ENCODE results near the gene P4HB. TPM values are rescaled to one million over a fixed set of nuclear protein-coding genes. Genes with fewer than 3 reads are reported as not detected.

The P4HB gene
- total RNA-seq, 8 experiments from 2014 or later: 116 to 461 (median 257) TPM

DNA sequence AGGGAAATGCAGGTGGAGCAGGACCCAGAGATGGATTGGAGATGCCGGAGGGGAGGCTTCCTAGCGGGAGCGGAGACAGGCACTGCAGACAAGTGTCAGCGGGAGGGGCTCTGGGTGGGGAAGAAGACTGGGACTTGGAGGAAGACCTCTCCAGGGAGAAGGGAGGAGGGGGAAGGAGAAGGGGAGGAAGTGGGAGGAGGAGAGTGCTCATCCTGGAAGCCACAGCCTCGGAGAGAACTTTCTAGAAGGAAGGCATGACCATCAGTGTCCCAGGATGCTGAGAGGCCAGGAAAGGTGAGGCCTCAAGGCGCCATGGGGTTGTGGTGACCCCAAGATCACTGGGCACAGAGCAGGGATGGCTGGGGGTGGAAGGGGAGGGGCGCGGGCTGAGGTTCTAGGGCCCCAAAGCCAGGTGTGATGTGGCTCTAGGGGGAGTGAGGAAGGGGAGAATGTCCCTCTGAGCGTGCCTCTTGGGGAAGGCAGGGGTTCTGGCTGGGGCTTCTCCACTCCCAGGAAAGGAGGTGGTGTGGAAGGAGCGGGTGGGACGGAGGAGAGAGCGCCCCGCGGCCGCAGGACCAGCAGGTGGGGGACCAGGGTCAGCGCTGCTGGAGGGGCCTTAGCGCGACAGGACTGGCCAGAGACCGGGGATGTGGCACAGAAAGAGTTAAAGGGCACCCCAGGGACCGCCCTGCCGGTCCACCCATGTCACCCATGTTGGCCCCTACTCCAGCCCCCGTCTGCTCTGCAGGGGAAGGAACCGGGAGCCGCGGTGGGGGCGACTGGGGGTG is 57.3 kb downstream of the P4HB start:
- H3K4me3 ChIP-seq: no peak overlapping the region
- WGBS, 10 experiments: 0% methylated on average over 3 of the region's 26 CpGs; no CpG with 5 or more reads in 9 of the 10 experiments
- in situ Hi-C loops (cut with MboI; ENCODE audit: low pct_unique_long_range_greater_than_20kb in 2 of 9, low sequenced_read_pairs in 9 of 9, unreplicated experiment in 9 of 9): no loop called here
- ATAC-seq (replicated peaks in 6 of 8): no peak
- no peak overlapping the region for H3K27ac ChIP-seq
- H3K4me1 ChIP-seq (replicated peaks in 1 of 2): peaks cover 5 to 11% of the 10 kb centered on the region in 2 donors

DNA sequence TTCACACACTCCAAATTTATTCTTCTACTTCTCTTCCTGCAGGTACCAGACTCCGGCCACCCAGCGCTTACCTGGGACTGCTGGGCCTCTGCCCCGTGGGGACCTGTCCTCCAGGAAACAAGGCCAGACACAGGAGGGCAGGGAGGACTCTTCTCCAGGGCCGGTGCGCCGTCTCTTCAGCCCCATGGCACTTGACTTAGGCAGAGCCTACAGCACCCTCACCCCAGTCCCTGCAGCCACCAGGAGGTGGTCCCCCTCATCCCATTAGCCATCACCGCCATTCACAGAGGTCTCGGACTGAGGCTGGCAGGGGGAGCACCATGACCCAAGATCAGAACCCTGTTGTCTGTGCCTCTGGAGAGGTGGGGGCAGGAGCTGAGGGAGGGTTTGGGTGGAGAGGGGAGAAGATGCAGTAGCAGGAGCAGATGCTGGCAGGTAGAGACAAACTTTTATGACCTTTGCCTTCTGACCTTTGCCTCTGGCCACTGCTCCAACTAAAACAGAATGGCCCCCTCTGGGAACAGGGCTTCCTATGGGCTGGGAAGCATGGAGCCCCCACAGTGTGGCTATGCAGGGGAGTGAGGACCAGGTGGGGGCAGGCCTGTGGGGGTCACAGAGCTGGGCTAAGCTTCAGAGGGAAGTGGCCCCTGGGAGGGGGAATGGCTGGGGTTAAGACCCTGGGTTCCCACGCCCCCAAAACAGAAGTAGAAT is 58.1 kb downstream of the P4HB start:
- H3K4me1 ChIP-seq (replicated peaks in 1 of 2): peaks cover 5 to 11% of the 10 kb centered on the region in 2 donors
- ATAC-seq (replicated peaks in 6 of 8): no peak

DNA sequence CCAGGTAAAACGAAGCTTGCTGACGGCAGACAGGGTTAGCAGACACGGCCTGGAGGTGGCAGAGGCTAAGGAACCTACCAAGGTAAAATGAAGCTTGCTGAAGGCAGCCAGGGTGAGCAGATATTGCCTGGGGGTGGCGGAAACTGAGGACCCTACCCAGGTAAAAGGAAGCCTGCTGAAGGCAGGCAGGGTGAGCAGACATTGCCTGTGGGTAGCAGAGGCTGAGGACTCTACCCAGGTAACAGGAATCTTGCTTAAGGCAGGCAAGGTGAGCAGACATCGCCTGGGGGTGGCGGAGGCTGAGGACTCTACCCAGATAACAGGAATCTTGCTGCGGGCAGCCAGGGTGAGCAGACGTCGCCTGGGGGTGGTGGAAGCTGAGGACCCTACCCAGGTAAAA is 59.0 kb downstream of the P4HB start:
- no peak overlapping the region for H3K27ac ChIP-seq
- ATAC-seq (replicated peaks in 6 of 8): no peak
- peaks cover 3 to 11% of the 10 kb centered on the region in 2 donors for H3K4me1 ChIP-seq (replicated peaks in 1 of 2)
- no peak overlapping the region for H3K4me3 ChIP-seq
- in situ Hi-C loops (cut with MboI; ENCODE audit: low pct_unique_long_range_greater_than_20kb in 2 of 9, low sequenced_read_pairs in 9 of 9, unreplicated experiment in 9 of 9): no loop called here
- WGBS, 10 experiments: 23 to 93% (median 86%) methylated on average over 1 to 4 of the region's 9 CpGs; no CpG with 5 or more reads in 3 of the 10 experiments

More for the DNA sequence above, 58.1 kb downstream of the P4HB start:
- in situ Hi-C loops (cut with MboI; ENCODE audit: low pct_unique_long_range_greater_than_20kb in 2 of 9, low sequenced_read_pairs in 9 of 9, unreplicated experiment in 9 of 9): no loop called here
- no peak overlapping the region for H3K4me3 ChIP-seq
- WGBS, 10 experiments: 69 to 80% methylated on average over 6 to 8 of the region's 9 CpGs; no CpG with 5 or more reads in 8 of the 10 experiments
- H3K27ac ChIP-seq: no peak overlapping the region

GRCh38 chr17:81794509-81794908 is 65.8 kb downstream of the P4HB start:
- in situ Hi-C loops (cut with MboI; ENCODE audit: low pct_unique_long_range_greater_than_20kb in 2 of 9, low sequenced_read_pairs in 9 of 9, unreplicated experiment in 9 of 9): no loop called here
- WGBS, 10 experiments: 0 to 80% (median 18%) methylated on average over 1 to 7 of the region's 8 CpGs; no CpG with 5 or more reads in 4 of the 10 experiments
- ATAC-seq (replicated peaks in 6 of 8): peak; percentile 70 to 100 (median 90)

DNA sequence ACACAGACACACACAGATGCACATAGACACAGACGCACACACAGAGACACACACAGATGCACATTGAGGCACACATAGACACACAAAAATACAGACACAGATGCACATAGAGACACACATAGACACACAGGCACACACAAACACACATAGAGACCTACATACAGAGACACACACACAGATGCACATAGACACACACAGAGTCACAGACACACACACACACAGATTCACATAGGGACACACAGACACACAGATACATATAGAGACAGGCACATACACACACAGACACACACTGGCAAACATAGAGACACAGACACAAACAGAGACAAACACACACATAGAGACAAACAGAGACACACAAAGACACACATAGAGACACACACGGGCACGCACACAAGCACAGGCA is 66.3 kb downstream of the P4HB start:
- ATAC-seq (replicated peaks in 6 of 8): peak in 2 of 8 experiments; percentile 8 to 30

More at GRCh38 chr17:81794509-81794908, 65.8 kb downstream of the P4HB start:
- peaks cover 0 to 6% of the 10 kb centered on the region in 2 donors for H3K4me1 ChIP-seq (replicated peaks in 1 of 2)
- no peak overlapping the region for H3K4me3 ChIP-seq
- H3K27ac ChIP-seq: no peak overlapping the region

More for the DNA sequence above, 66.3 kb downstream of the P4HB start:
- WGBS, 10 experiments: 80 to 100% (median 87%) methylated on average over 1 to 3 of the region's 3 CpGs; no CpG with 5 or more reads in 6 of the 10 experiments
- peaks cover 0 to 6% of the 10 kb centered on the region in 2 donors for H3K4me1 ChIP-seq (replicated peaks in 1 of 2)
- H3K4me3 ChIP-seq: no peak overlapping the region
- in situ Hi-C loops (cut with MboI; ENCODE audit: low pct_unique_long_range_greater_than_20kb in 2 of 9, low sequenced_read_pairs in 9 of 9, unreplicated experiment in 9 of 9): no loop called here
- no peak overlapping the region for H3K27ac ChIP-seq

Other genes starting within 250 kb of the P4HB start
- gene NPLOC4, start 223.4 kb downstream of the P4HB start, total RNA-seq: 10 to 100 TPM; 19.3 to 78.3 (median 41.8) TPM
- 1 to 10 TPM in 3 of 8 experiments, under 1 TPM in 4, not detected in 1; 0.22 to 1.2 (median 1.00) TPM for gene TSPAN10, start 223.3 kb downstream of the P4HB start, total RNA-seq
- gene PDE6G, start 204.0 kb downstream of the P4HB start, total RNA-seq: under 1 TPM in 6 of 8 experiments, not detected in 2; 0.20 to 0.79 (median 0.55) TPM
- gene OXLD1, start 193.9 kb downstream of the P4HB start, total RNA-seq: 10 to 100 TPM; 20.2 to 85.8 (median 33.6) TPM
- 10 to 100 TPM in 6 of 8 experiments, 1 to 10 TPM in 2; 9.1 to 34.6 (median 22.5) TPM for gene CCDC137, start 193.8 kb downstream of the P4HB start, total RNA-seq
- 10 to 100 TPM; 32.5 to 76.0 (median 48.4) TPM for gene ARL16, start 176.7 kb downstream of the P4HB start, total RNA-seq
- gene HGS, start 176.5 kb downstream of the P4HB start, total RNA-seq: 10 to 100 TPM; 46.1 to 89.5 (median 62.4) TPM
- gene MRPL12, start 157.2 kb downstream of the P4HB start, total RNA-seq: 100 to 1,000 TPM in 2 of 8 experiments, 10 to 100 TPM in 6; 17.0 to 155 (median 39.6) TPM
- gene SLC25A10, start 148.3 kb downstream of the P4HB start, total RNA-seq: 10 to 100 TPM in 3 of 8 experiments, 1 to 10 TPM in 5; 2.4 to 24.9 (median 5.0) TPM
- gene GCGR, start 56.4 kb downstream of the P4HB start, total RNA-seq: under 1 TPM in 4 of 8 experiments, not detected in 4; 0.14 to 0.66 (median 0.32) TPM
- gene MCRIP1, start 27.2 kb downstream of the P4HB start, total RNA-seq: 100 to 1,000 TPM in 4 of 8 experiments, 10 to 100 TPM in 4; 18.1 to 139 (median 101) TPM
- gene PPP1R27, start 25.5 kb downstream of the P4HB start, total RNA-seq: 1 to 10 TPM in 4 of 8 experiments, under 1 TPM in 3, not detected in 1; 0.73 to 1.3 (median 1.1) TPM
- 100 to 1,000 TPM in 5 of 8 experiments, 10 to 100 TPM in 3; 44.7 to 276 (median 151) TPM for gene ARHGDIA, start 10.8 kb upstream of the P4HB start, total RNA-seq
- gene ALYREF, start 31.1 kb upstream of the P4HB start, total RNA-seq: 100 to 1,000 TPM in 3 of 8 experiments, 10 to 100 TPM in 5; 52.7 to 176 (median 78.1) TPM
- gene ANAPC11, start 31.2 kb upstream of the P4HB start, total RNA-seq: 100 to 1,000 TPM in 6 of 8 experiments, 10 to 100 TPM in 2; 80.4 to 181 (median 120) TPM
- gene NPB, start 41.7 kb upstream of the P4HB start, total RNA-seq: under 1 TPM in 7 of 8 experiments, not detected in 1; 0.15 to 0.92 (median 0.43) TPM
- gene PCYT2, start 50.9 kb upstream of the P4HB start, total RNA-seq: 10 to 100 TPM; 11.3 to 40.6 (median 16.0) TPM
- 10 to 100 TPM in 7 of 8 experiments, 1 to 10 TPM in 1; 7.2 to 37.9 (median 14.5) TPM for gene SIRT7, start 57.6 kb upstream of the P4HB start, total RNA-seq
- gene MAFG, start 67.2 kb upstream of the P4HB start, total RNA-seq: 10 to 100 TPM in 5 of 8 experiments, 1 to 10 TPM in 3; 6.6 to 23.9 (median 15.4) TPM
- 10 to 100 TPM; 31.5 to 97.7 (median 54.0) TPM for gene PYCR1, start 76.8 kb upstream of the P4HB start, total RNA-seq
- 1 to 10 TPM in 2 of 8 experiments, under 1 TPM in 6; 0.10 to 1.4 (median 0.47) TPM for gene MYADML2, start 86.7 kb upstream of the P4HB start, total RNA-seq
- 1 to 10 TPM in 2 of 8 experiments, under 1 TPM in 4, not detected in 2; 0.08 to 1.3 (median 0.40) TPM for gene NOTUM, start 100.7 kb upstream of the P4HB start, total RNA-seq
- gene ASPSCR1, start 117.1 kb upstream of the P4HB start, total RNA-seq: 10 to 100 TPM; 17.3 to 35.1 (median 26.7) TPM
- gene CENPX, start 162.3 kb upstream of the P4HB start, total RNA-seq: 100 to 1,000 TPM in 1 of 8 experiments, 10 to 100 TPM in 7; 40.6 to 116 (median 53.3) TPM
- gene LRRC45, start 162.8 kb upstream of the P4HB start, total RNA-seq: 10 to 100 TPM in 5 of 8 experiments, 1 to 10 TPM in 3; 2.8 to 18.1 (median 10.7) TPM
- 10 to 100 TPM in 6 of 8 experiments, 1 to 10 TPM in 2; 1.8 to 92.9 (median 52.3) TPM for gene RAC3, start 171.1 kb upstream of the P4HB start, total RNA-seq
- 10 to 100 TPM; 55.7 to 94.5 (median 80.7) TPM for gene DCXR, start 177.2 kb upstream of the P4HB start, total RNA-seq
- 10 to 100 TPM; 19.3 to 38.6 (median 28.5) TPM for gene RFNG, start 191.3 kb upstream of the P4HB start, total RNA-seq
- 10 to 100 TPM; 54.6 to 97.9 (median 78.2) TPM for gene GPS1, start 191.4 kb upstream of the P4HB start, total RNA-seq
- gene DUS1L, start 205.3 kb upstream of the P4HB start, total RNA-seq: 10 to 100 TPM; 32.3 to 91.1 (median 47.2) TPM
- 100 to 1,000 TPM in 4 of 8 experiments, 10 to 100 TPM in 4; 32.4 to 333 (median 89.0) TPM for gene FASN, start 237.7 kb upstream of the P4HB start, total RNA-seq